HG03135 (cell line): ENCODE data around the gene S1PR3.

Experiments
- ATAC-seq: cut with Tn5 transposase; IDR thresholded peaks from one replicate; pipeline ENCODE4 v1.9.1; 2021; ENCODE audit warnings: mild to moderate bottlenecking, moderate library complexity; ENCODE audit not compliant: unreplicated experiment

The S1PR3 gene

GRCh38 chr9:88990729-88991065, 571 bp upstream of the S1PR3 start:
- no peak for ATAC-seq

- no peak for ATAC-seq
Measured at GRCh38 chr9:88992556-88992955, 1.3 kb downstream of the S1PR3 start.

- ATAC-seq: no peak
Measured at GRCh38 chr9:88993327-88993726, 2.1 kb downstream of the S1PR3 start.

DNA sequence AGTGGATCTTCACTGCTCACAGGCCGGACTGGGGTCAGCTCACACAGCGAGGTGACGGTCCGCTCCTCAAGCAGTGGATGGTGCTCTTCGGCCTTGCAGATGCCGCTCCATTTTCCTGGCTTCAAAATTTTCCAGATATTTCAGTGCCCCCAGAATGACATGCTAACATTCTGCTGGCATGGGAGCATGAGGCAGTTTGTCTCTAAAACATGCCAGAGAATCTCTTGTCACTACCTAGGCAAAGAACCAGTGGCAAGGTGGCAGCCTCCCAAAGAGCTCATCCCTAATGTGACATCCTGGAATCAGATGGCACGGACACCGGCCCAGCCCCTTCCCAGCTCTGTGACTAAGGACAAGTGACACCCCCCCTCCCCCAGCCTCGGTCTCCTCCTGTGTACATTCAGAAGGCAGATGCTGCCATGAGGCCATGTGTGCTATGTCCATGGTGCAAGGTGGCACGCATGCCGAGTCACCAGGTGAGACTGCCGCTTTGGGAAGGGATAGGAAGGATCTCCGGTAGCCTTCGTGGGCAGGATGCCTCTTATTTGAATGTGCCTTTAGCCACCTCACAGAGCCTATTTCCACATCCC, 2.7 kb downstream of the S1PR3 start:
- no peak for ATAC-seq

DNA sequence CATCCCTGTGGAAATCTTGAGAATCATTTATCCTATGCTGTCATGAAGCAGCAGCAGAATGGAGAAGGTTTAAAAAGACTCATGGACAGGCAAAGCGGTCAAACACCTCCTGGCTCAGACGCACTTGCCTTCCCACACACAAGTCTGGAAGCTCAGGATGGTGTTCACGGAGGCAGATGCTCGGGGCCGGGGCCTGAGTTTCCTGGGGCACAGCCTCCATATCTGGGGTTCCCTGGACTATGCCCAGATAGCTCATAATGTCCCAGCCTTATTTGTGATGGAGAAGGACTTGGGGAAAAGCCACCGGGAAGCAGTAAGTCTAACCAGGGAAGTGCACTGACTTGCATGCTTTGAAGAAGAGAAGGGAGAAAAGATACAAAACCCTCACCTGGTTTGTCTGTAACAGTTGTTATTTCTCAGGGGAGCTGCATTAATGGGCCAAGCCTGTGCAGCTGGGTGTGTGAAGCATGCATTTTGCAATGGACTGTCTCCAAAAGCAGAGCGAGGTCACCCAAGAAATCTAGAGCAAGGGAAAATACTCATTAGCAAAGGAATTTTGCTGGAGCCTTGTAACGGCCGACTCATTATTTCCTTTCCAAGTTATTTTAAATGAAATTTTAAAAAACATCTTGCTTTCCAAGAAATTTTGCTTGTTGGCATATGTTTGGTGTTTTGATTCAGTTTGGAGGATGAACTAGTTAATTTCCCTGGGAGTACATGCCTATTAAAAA, 3.4 kb downstream of the S1PR3 start:
- ATAC-seq: no peak

GRCh38 chr9:88995200-88995577, 3.9 kb downstream of the S1PR3 start:
- ATAC-seq: no peak

GRCh38 chr9:88995627-88996026, 4.4 kb downstream of the S1PR3 start:
- no peak for ATAC-seq

GRCh38 chr9:88996046-88996920, 5.0 kb downstream of the S1PR3 start:
- no peak for ATAC-seq

- no peak for ATAC-seq
Measured at GRCh38 chr9:88996921-88997235, 5.6 kb downstream of the S1PR3 start.

- no peak for ATAC-seq
Measured at GRCh38 chr9:88997646-88998045, 6.4 kb downstream of the S1PR3 start.

- ATAC-seq: no peak
Measured at GRCh38 chr9:88998503-88998902, 7.2 kb downstream of the S1PR3 start.

DNA sequence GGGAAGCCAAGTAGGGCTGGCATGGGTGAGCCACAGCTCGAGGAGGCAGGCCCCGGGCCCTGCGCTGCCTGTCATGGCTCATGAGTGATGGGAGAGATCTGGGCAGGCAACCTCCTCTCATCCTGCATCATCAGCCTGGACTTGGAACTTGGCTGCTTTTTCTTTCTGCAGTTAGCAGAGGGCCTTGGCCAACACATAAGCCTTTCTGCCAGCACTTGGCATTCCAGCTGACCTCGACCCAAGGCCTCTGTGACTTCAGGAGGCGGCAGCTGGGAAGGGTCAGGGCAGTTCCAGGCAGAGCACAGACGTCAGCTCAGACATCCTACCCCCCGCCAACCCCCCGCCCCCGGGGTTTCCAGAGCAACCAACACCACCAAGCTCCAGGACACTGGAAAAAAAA, 7.6 kb downstream of the S1PR3 start:
- no peak for ATAC-seq

- ATAC-seq: no peak
Measured at GRCh38 chr9:89000371-89000781, 9.1 kb downstream of the S1PR3 start.

DNA sequence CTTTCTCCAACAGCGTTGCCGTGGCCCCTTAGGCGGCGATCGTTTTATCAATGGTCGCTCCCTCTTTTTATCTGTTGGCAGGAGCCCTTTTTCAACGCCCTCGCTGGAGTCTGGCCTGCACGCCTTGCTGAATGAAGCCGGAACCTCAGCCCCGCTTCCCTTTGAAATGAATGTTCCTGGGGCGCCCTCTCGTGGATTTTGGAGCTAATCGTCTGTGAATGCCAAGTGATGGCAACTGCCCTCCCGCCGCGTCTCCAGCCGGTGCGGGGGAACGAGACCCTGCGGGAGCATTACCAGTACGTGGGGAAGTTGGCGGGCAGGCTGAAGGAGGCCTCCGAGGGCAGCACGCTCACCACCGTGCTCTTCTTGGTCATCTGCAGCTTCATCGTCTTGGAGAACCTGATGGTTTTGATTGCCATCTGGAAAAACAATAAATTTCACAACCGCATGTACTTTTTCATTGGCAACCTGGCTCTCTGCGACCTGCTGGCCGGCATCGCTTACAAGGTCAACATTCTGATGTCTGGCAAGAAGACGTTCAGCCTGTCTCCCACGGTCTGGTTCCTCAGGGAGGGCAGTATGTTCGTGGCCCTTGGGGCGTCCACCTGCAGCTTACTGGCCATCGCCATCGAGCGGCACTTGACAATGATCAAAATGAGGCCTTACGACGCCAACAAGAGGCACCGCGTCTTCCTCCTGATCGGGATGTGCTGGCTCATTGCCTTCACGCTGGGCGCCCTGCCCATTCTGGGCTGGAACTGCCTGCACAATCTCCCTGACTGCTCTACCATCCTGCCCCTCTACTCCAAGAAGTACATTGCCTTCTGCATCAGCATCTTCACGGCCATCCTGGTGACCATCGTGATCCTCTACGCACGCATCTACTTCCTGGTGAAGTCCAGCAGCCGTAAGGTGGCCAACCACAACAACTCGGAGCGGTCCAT, 10.0 kb downstream of the S1PR3 start:
- ATAC-seq: peak; percentile 67

DNA sequence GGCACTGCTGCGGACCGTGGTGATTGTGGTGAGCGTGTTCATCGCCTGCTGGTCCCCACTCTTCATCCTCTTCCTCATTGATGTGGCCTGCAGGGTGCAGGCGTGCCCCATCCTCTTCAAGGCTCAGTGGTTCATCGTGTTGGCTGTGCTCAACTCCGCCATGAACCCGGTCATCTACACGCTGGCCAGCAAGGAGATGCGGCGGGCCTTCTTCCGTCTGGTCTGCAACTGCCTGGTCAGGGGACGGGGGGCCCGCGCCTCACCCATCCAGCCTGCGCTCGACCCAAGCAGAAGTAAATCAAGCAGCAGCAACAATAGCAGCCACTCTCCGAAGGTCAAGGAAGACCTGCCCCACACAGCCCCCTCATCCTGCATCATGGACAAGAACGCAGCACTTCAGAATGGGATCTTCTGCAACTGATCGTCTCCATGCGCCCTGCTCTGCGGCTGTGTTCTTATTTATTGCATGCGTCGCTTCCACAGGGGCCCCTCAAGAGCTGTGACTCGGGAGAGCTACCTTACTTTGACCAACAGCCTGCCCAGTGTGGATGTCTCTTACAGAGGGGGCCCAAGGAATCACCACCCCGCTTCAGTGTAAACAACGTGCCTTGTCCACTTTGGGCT, 10.8 kb downstream of the S1PR3 start:
- ATAC-seq: no peak

- no peak for ATAC-seq
Measured at GRCh38 chr9:89002987-89003386, 11.7 kb downstream of the S1PR3 start.

DNA sequence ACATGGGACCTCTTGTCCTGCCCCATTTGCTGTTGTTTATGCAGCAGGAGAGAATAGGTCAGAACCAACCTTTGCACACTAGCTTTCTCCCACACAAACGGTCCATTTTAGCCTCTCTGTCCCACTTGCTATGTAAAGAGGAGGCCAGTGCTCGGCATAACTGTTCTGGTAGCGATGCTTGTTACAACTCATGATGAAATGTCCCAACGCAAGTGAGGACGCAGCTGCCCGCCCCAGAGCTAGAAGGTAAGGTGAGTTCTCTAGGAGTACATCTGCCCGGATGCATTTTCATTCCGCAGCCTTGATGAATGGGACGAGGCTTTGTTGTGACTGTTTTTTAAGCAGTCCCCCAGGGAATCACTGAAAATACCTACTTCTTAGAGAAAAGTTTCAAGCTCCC, 14.1 kb downstream of the S1PR3 start:
- no peak for ATAC-seq

DNA sequence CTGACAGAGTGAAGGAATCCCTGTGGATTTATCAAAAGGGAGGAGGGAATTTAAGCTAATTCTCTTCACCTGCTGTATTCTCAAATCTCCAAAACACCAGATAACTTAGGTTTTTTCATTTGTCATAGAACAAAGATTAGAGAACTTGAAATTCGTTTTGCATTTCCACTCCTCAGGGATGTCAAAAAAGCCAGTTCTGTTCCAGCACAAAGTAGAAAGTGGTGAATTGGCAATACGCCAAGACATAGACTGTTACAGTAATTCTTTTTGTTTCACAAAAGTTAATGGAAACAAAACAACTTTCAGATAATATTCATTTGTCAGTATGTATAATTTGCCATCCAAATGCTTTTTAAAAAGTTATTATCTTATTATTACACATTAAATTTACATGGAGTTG, 15.0 kb downstream of the S1PR3 start:
- ATAC-seq: no peak

DNA sequence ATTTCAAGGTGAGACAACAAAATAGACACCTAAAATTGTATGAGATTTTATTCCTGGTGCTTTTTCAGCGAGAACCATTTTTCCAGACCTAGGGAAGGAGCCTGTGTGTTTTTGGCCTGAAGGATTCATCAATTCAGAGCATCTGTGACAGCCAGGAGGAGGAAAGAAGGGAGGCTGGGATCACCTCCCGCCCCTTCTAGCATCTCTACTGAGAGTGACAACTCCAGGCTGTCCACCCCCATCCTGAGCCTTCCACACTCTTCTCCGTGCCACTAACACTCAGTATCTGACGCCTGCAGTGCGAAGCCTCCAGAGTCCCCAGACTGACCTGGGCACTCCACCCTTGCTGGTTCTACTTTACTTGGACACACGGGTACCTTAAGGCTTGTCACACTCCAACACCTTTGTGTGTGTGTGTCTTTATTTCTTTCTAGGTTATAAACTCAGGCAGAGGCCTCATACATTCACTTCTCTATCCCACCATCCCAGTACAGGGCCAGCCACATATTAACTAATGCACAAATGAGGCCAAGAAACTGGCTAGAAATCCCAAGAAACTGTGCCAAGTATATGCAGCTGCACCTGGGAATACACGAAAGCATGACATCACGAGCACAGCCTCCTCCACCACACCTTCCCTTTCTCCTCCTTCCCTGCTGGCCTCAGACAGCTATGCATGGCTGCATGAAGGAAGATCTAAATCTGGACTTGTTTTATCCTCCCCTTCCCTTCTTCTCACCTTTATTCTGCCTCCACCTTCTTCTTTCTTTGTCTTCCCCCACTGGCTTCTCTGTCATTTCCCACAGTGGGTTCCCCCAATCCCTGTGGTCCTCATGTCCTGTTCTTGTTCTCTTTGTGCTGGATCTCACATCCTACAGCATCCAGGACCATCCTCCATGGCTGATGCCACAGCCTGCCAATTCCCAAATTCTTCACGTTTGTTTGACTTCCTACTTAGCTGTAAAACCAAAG, 16.0 kb downstream of the S1PR3 start:
- ATAC-seq: no peak
